HG03103 (cell line): ENCODE data around the gene EML6.
A peak's percentile ranks its signal among the peaks of the same experiment; 100 is the strongest.

ENCODE experiments used
- ATAC-seq: cut with Tn5 transposase; IDR thresholded peaks from one replicate; pipeline ENCODE4 v1.9.1; 2021; ENCODE audit warnings: low read depth; ENCODE audit not compliant: unreplicated experiment

The EML6 gene

DNA sequence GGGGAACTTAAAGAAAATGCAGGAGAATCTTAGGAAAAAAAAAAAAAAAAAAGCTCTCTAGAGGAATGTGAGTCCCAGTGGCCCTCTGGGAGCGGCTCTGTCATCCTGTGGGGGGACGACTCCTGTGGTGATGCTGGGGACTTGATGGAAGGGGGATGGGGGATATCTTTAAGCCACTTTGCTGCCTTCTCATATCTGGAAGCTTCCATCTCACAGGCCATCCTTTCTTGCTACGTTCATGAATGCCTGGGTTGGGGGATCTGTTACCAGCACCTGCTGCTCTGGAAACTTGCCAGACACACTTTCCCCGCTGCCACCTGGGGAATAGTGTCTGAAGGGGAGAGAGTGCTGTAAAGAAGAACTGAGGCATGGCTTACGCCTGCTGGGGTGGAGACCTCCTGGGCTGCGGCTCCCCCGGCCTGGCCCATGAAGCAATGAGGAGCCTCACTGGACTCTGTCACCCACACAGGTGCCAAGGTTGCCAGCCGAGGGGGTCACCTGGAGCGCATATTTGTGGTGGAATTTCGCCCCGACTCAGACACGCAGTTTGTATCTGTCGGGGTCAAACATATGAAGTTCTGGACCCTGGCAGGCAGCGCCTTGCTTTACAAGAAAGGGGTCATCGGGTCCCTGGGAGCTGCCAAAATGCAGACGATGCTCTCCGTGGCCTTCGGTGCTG, 234.0 kb downstream of the EML6 start:
- ATAC-seq = no peak

- no peak for ATAC-seq
Observed at GRCh38 chr2:54958717-54959371, 235.4 kb downstream of the EML6 start.

DNA sequence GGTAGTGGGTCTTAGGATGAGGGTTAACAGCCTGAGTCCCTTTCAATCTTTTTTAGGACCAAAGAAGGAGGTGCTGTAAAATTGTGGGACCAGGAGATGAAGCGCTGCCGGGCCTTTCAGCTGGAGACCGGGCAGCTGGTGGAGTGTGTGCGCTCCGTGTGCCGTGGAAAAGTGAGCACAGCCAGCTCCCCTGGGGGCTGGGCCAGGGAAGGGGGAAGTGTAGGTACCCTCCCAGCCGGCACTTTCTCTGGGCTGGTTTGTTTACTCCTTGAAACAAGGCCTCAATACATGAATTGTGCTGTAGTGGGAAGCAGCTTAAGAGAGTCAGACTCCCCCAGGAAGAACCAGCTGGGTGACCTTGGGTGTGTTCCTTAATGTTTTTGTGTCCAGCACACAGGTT, 236.7 kb downstream of the EML6 start:
- no peak for ATAC-seq

DNA sequence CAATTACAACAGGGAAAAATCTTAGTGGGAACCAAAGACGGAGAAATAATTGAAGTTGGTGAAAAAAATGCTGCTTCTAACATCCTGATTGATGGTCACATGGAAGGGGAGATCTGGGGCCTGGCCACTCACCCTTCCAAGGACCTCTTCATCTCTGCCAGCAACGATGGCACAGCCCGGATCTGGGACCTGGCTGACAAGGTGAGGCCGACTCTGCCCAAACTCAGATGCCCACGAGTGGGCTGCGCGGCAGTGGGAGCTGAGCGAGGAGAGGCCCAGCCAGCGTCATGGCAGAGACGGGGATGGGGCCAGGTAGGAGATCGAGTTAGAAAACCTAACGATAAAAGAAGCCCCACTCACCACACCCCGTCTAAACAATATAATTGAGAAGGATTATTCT, 239.0 kb downstream of the EML6 start:
- no peak for ATAC-seq

DNA sequence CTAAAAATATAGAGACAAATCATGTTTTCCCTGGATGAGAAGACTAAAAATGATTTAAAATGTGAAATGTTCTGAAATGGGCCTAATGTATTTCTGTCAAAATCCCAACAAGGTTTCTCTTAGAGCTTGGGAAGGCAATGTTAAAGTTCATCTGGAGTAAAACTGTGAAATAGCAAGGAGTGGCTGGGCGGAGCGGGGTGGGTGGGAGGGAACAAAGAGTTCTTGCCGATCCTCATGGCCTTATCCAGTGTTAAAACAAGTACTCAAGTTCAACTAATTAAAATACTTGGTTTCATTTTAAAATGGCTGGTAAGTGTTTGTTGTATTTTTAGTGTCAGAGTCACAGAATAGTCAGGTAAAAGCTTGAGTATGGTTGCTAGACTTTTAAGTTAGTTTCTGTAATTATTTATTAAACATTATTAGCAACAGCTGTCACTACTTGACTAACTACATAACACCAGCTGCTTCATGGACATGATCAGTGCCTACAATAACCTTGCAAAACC, 239.5 kb downstream of the EML6 start:
- ATAC-seq = no peak

DNA sequence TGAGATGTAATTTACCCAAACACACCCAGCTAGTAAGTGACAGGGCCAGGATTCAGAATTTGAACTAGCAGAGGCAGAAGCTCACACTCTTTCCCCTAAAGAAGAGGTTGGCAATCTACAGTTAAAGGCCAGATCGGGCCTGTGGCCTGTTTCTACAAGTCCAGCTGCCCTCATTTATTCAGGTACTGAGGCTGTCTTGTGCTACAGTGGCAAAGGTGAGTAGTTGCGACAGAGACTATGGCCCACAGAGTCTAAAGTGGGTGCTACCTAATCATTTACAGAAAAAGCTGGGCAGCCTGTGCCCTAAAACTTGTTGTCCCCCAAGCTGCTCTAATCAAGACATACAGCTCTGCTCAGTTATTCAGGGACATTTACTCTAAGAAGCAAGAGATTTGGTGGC, 240.0 kb downstream of the EML6 start:
- ATAC-seq = no peak

DNA sequence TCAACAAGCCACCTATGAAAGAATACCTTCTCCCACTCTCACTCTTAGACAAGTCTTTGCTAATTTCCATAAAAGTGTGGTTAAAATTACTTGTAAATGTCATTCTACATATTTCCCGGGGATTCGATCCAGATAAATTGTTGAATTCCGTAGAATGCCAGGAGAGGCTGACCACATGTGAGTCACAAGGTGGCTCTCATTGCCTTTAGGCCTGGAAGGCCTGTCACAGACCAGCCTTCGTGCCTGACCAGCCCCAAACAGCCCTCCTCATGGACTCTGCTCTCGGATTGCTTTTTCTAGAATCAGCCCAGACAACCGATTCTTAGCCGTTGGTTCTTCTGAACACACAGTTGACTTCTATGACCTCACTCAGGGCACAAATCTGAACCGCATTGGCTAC, 240.8 kb downstream of the EML6 start:
- ATAC-seq = no peak

DNA sequence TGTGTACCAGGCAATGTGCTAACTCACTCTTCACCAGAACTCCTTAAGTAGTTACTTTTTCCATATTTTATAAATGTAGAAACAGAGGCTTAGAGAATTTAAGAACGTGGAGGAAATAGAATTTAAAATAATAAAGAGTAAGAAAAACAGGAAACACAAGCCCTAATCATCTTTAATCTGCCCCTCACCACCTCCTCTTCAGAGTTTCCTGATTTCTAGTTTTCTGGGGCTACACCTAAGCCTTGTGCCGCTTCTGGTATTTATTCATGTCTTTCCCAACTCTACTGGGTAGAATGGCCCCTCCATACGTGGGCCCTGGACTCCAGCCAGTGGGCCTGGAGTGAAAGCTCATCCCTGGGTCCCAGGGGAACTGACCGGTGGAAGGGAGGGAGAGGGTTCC, 241.4 kb downstream of the EML6 start:
- no peak for ATAC-seq

DNA sequence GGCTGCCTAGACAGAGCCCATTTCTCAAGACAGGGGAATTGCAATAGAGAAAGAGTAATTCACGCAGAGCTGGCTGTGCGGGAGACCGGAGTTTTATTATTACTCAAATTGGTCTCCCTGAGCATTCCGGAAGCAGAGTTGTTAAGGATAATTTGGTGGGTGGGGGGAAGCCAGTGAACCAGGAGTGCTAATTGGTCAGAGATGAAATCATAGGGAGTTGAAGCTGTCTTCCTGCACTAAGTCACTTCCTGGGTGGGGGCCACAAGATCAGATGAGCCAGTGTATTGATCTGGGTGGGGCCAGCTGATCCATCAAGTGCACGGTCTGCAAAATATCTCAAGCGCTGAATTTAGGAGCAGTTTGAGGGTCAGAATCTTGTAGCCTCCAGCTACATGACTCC, 242.0 kb downstream of the EML6 start:
- no peak for ATAC-seq

DNA sequence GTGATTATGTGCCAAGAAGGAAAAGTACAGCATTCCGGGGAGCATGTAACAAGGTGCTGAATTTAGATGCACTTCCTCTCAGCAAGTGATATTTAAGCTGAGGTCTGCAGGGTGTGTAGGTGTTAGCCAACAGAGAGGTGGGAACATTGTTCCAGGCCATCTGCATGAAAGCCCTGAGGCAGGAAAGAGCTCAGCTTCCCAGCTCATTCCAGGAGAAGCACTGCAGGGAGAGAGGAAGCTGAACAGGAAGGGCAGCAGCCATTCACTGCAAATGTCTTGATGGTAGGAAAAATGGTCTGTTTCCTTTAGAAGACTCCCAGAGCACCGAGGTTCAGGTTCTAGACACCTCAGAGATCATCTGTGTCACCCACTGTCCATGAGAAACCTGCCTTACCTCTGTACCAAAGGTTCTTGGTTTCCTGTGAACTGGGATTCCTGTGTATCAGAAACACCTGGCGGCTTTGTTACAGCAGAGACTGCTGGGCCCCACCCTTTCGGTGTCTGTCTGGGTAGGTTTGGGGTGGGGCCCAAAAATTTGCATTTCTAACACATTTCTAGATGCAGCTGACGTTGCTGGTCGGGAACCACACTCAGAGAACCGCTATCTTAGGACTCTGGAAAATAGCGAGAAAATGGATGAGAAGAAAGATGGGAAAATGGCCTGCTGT, 242.8 kb downstream of the EML6 start:
- no peak for ATAC-seq

DNA sequence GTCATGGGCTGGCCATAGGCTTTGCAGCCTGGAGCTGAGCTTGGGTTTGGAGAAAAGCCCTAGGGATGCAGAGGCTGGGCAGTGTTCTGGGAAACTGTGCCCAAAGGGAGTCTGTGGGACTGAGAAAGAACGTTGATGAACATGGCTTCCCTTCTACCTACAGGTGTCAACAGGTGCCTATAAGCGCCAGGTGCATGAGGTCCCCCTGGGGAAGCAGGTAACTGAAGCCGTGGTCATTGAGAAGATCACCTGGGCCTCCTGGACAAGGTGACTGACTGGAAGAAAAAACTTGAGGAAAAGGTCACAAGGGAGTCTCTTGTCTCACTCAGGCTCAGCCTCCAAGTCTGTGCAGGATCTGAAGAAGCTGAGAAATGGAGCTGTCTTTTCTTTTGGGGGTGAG, 243.4 kb downstream of the EML6 start:
- no peak for ATAC-seq

- ATAC-seq = no peak
Observed at GRCh38 chr2:54967269-54967668, 243.8 kb downstream of the EML6 start.

DNA sequence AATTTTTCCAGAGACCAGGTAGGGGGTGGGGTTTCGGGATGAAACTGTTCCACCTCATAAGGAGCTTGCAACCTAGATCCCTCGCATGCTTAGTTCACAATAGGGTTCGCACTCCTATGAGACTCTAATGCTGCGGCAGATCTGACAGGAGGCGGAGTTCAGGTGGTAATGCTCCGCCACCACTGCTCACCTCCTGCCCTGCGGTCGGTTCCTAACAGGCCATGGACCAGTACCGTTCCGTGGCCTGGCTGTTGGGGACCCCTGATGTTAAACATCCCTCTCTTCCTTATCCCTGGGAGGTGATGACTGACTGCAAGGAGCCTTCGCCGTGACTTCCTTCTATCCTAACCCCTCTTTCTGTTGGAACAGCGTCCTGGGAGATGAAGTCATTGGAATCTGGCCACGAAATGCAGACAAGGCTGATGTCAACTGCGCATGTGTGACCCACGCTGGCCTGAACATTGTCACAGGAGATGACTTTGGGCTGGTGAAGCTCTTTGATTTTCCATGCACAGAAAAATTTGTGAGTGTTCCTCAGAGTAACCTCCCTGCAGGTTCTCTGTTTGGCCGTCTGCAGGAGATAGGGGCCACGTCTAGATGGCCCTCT, 244.4 kb downstream of the EML6 start:
- no peak for ATAC-seq

GRCh38 chr2:54968561-54969218, 245.2 kb downstream of the EML6 start:
- no peak for ATAC-seq

DNA sequence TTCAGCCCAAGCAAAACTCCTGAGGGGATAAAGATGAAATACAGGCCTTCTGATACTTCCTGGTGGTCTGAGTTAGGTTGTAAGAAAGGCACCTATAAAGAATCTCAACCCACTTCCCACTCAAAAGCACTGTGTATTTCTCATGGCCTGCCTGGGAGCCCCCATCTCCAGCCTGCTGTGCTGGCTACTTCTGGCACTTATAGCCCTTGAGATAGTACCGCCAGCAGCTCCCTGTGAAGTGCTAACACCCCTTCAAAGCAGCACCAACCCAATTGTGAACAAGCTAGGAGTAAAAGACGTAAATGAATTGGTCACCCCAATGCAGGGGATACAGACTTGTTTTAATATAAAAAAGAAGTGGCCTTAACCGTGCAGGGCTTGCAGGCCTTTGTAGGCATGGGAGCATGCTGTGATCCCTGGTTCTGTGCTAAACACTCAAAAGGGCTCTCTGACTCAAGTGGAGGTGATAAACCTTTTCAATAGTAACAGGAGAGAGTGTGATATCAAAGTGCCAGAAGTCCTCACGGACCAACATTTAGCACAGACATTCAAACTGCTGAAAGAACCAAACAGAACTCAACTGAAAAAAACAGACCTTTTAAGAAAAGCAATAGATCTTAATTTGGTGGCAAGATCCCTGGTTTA, 246.0 kb downstream of the EML6 start:
- ATAC-seq = no peak

DNA sequence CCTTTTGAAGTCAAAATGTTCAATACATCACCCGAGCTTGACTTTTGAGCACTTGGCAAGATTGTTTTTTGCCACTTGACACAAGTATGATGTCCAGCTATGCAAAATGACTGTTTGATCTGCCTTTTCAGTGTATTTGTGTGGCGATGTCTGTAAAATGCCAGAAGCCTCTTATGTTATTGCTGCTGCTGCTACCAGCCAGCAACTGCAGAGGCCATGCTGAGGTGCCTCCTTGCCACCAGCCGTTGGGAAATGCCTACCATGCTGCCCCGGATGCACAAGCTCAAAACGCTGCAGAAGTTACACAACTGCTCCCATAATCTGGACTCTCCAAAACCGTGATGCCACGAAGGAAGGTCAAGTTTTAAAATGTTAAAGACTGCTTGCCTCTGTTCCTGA, 246.5 kb downstream of the EML6 start:
- no peak for ATAC-seq

DNA sequence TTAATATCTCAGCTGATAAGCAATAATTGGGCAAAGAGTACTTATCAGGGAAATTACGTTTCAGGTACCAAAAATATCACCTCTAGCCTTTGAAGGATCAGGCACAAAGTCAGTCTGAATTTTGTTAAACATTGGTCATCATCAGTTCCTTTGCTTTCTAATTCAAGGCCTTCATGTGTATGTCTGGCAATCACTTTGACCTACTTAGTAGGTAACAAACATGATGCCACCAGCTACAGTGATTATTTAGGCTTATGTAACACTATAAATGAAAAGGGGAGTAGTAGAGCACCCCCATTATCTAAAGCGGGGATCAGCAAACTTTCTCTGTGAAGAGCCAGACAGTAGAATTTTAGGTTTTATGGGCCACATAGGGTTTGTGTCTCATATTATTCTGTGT, 251.7 kb downstream of the EML6 start:
- ATAC-seq = no peak

DNA sequence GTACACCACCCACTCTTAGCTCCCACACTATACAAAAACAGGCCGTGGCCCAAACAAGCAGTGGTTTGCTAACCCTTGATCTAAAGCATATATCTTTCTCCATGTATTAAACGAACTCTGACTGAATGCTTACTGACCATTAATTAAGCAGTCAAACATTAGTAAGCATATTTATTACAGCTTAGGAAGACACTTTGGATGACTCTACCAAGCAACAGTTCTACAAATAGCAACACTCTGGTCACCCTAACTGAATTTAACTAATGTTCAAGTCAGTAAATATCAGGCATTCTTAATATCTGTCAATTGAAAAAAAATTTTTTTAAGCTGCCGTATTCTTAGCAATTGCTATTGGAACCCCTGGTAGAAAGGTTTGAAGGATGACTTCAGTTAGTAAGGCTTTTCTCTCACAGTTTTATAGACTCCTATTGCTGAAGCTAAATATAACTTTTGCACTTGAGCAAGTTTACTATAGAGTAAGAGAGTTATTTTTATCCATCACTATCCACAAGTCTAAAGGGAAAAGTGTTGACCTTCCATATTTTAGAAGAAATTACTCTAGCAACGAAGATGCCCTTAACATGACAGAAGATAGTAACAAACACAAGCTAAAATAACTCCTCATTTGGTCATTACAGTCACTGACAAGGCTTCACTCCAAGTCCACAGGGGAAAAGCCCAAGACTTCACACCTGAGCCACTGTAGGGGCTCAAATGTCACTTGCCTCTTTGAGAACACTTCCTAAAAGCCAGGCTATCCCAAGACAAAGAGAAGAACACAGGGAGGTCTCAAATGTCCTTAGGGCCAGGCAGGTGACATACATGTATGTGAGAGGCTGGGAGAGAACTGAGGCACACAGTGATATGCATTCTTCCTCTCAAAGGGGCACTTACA, 252.4 kb downstream of the EML6 start:
- no peak for ATAC-seq

DNA sequence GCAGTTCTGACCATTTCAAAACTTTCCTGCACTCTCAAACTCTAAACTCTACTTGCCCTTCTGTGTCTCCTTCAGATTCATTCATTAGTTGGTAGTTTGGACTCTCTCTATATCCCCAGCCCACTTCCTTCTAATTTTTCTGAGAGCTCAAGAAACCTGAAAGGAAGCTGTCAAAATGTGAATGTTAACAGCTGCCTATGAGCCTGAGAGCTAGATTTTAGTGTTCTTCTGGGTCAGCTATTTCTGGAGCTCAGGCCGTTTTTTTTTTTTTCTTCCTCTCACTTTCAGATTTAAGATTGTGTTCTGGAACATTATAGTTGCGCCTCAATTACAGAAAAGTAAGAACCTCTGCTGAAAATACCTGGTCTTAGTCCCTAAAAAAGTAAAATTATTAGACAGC, 253.7 kb downstream of the EML6 start:
- peak; percentile 96 for ATAC-seq
